GM20431 (cell line): ENCODE data around the gene ARHGAP26.

Experiments used
- in situ Hi-C: fragments of 300-500 bp; cut with MseI, MboI; formaldehyde crosslinking; loops from one replicate; pipeline ENCODE4 v1.15.0; 2020; ENCODE audit warnings: low sequenced_read_pairs; ENCODE audit not compliant: unreplicated experiment

Gene ARHGAP26

GRCh38 chr5:142844866-142845265 lies 74.7 kb downstream of the ARHGAP26 start:
- in situ Hi-C loops, result no loop called here

GRCh38 chr5:142845402-142845921 lies 75.3 kb downstream of the ARHGAP26 start:
- in situ Hi-C loops, result no loop called here

DNA sequence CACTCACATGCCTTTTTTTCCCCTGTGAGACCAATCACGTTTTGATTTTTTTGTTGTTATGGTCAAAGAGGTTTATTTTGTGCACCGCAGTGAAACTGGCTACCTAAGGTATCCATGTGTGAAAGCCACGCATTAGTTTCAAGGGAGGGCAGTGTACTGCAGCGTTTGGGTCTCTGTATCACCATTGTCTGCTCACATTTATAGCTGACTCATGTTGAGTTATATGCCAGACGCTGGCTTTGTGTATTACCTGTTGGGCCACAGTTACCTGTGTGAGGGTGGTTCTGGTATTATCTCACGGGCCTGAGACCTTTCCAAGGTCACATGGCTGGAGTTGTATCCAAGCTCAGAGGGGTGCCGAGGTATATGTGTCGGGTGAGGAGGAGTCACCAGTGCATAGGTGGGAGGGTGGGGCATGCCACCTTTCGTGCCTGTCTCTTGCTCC lies 75.8 kb downstream of the ARHGAP26 start:
- in situ Hi-C loops, result no loop called here

- in situ Hi-C loops, result no loop called here
Observed at GRCh38 chr5:142846406-142846805, 76.2 kb downstream of the ARHGAP26 start.

- in situ Hi-C loops, result no loop called here
Observed at GRCh38 chr5:142847898-142848790, 78.0 kb downstream of the ARHGAP26 start.

DNA sequence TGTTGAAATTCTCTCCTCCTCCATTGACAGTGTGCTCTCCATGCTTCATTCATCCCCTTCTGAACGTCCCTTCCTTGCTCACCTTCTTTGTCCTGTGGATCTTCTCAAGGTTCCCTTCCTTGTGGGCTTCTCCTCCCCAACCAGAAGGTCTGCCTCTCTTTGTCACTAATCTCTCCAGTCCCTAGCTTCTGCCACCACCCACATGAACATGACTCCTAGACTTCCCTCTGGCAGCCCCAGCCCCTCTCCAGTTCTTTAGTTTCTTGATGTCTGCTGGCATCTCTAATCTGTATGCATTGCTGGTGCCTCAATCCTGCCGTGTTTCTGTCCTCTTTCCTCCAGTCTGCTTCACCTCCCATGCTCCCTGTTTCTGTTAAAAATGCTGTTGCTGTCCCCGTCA lies 79.3 kb downstream of the ARHGAP26 start:
- in situ Hi-C loops, result no loop called here

GRCh38 chr5:142849880-142850279 lies 79.7 kb downstream of the ARHGAP26 start:
- in situ Hi-C loops, result no loop called here

DNA sequence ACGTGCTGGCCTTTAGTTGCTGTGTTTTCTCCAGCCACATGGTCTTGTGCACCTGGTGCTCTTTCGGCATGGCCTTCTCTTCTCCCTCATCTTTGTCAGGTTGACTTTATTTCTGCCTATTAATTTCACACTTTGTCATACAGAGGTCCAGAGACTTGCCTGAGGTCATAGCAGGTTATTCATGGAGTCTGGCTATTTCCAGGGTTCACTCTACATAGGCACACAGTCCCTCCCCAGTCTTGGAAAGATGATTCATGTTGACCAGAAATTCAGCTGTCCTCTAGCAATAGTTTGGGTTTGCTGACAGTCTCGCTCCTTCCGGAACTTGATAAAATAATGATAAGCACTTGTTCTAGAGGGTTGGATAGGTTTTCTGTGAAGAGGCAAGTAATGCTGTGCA lies 81.6 kb downstream of the ARHGAP26 start:
- in situ Hi-C loops, result no loop called here

GRCh38 chr5:142852416-142853198 lies 82.4 kb downstream of the ARHGAP26 start:
- in situ Hi-C loops, result no loop called here

DNA sequence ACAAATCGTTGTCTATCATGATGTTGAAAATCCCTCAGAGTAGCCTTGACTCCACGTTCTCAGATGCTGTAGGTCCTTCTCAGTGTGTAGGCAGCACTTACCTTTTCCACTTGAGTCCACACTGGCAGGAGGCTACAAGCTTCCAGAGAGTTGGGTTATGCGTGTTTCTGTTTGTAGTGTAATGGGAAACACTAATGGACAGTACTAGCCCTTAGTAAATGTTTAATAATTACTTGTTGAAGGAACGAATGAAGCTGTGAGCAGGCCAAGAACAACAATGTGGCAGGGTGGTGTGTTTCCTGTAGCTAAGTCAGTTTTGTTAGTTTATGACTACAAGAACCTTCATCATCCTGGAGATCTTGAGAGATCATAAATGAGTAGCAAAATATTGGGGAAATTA lies 83.5 kb downstream of the ARHGAP26 start:
- in situ Hi-C loops, result no loop called here

- in situ Hi-C loops, result no loop called here
Observed at GRCh38 chr5:142856269-142856782, 86.1 kb downstream of the ARHGAP26 start.

GRCh38 chr5:142857405-142857804 lies 87.2 kb downstream of the ARHGAP26 start:
- in situ Hi-C loops, result no loop called here

- in situ Hi-C loops, result no loop called here
Observed at GRCh38 chr5:142859037-142859436, 88.9 kb downstream of the ARHGAP26 start.

GRCh38 chr5:142860270-142860669 lies 90.1 kb downstream of the ARHGAP26 start:
- in situ Hi-C loops, result no loop called here

GRCh38 chr5:142861011-142861410 lies 90.8 kb downstream of the ARHGAP26 start:
- in situ Hi-C loops, result no loop called here

GRCh38 chr5:142862594-142862993 lies 92.4 kb downstream of the ARHGAP26 start:
- in situ Hi-C loops, result no loop called here

DNA sequence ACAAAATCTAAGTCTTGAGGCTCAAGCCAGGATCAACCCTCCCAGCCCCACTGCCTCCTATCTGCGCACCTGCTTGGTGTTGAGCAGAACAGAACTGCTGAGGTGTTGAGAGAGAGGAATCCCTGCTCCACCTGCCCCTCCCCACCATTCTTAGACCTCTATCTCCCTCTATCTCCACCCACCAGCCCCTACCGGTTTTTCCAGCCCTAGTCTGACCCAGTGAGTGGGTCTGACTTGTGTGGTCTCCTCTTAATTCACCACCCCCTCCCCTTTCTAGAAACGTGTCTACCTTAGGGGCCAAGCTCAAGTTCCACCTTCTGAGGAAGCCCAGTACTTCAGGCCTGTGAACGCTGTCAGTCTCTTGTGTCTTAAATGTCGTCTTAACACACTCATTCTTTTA lies 93.7 kb downstream of the ARHGAP26 start:
- in situ Hi-C loops, result no loop called here

- in situ Hi-C loops, result no loop called here
Observed at GRCh38 chr5:142864290-142865260, 94.4 kb downstream of the ARHGAP26 start.

GRCh38 chr5:142865631-142866030 lies 95.5 kb downstream of the ARHGAP26 start:
- in situ Hi-C loops, result no loop called here
